Measurements from ENCODE around the gene NDRG2. TPM values are rescaled to one million over a fixed set of nuclear protein-coding genes. Genes with fewer than 3 reads are reported as not detected.
A peak's percentile ranks its signal among the peaks of the same experiment; 100 is the strongest.

Gene NDRG2
- total and polyA plus RNA-seq, 9 of the 15 experiments (the other 6 are each of a cell fraction or from before 2014, with no cell fraction given) = 10.1 to 105 (median 41.0) TPM

DNA sequence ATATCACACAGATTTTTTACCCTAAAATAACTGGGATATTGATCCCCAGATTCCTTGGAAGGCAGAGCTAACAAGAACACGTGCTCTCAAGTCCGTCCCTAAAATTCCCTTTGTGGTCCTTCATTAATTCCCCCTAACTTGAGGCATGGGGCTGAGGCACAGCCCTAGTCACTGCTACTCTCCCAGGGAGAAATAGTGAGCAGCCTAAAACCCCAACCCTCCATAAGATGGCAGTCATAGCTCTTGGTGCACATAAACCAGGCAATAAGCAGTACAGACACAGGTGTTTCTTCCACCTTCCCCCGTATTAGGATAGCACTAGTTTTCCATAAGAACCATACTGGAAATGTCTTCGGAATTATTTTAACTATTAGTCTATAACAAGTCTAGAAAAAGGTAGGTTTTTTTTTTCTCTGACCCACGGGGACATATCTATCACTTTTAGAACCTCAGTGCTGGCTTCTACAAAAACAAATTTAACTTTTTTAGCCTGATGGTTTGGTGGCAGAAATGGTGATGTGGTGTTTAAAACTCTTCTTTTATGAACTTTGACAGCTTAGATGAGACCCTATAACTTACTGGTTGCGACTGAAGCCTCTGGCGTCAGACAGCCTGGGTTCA, 42.1 kb upstream of the NDRG2 start:
- in situ Hi-C loops (cut with MboI) (no loop called here), intact Hi-C loops (cut with micrococcal nuclease) (loop anchor here (1.0 kb wide), 1 partner anchor 53 kb away; no protein-coding TSS in a partner anchor)
- H3K27ac ChIP-seq (ENCODE audit: extremely low read depth, low read depth, low read length) = no peak overlapping the region
- no peak overlapping the region for H3K9ac ChIP-seq (ENCODE audit: insufficient read depth in 1 of 2, low read depth in 2 of 2, low read length in 2 of 2)
- DNase-seq (ENCODE audit: extremely low read depth in 1 of 4, low spot score in 3 of 4) (peak in 2 of 4 experiments; percentile 29 to 30), ATAC-seq (peak; percentile 43; the same call in 2 of the 3 replicates), FAIRE-seq (no peak)
- no peaks in the 10 kb centered on the region for H3K27me3 ChIP-seq (ENCODE audit: control insufficient read depth in 2 of 2, insufficient read depth in 2 of 2, low read length in 2 of 2)
- no peak overlapping the region for H2AFZ ChIP-seq (ENCODE audit: low read depth, low read length)
- ChIA-PET CTCF (ENCODE audit: low intra/inter-chr PET ratio) (interaction anchor here (0.6 to 4.6 kb wide), 3 partner anchors 8 to 48 kb away, joined by 3 to 54 read pairs (median 5); no protein-coding TSS in a partner anchor), POLR2A (interaction anchor here (1.1 to 1.4 kb wide), 2 partner anchors 26 to 38 kb away, joined by 3 to 5 read pairs; no protein-coding TSS in a partner anchor)
- no peaks in the 10 kb centered on the region for H3K36me3 ChIP-seq (ENCODE audit: control insufficient read depth, insufficient read depth, low read length)
- H3K79me2 ChIP-seq (ENCODE audit: control insufficient read depth, insufficient read depth, low read length) = no peaks in the 10 kb centered on the region; the same call in 2 of the 3 replicates
- no TSS peak for BruUV-seq (replicated peaks)
- H3K4me2 ChIP-seq (ENCODE audit: insufficient read depth, low read length) = no peak overlapping the region
- H3K4me3 ChIP-seq = no peak overlapping the region
- H4K20me1 ChIP-seq (replicated peaks; ENCODE audit: control insufficient read depth, insufficient read depth, low read length) = no peaks in the 10 kb centered on the region
- no peaks in the 10 kb centered on the region for H3K9me3 ChIP-seq (replicated peaks; ENCODE audit: control insufficient read depth, insufficient read depth, low read depth, low read length)
- 11% methylated on average over 7 of the region's 7 CpGs for WGBS (ENCODE audit: insufficient coverage, low coverage, missing lambda C conversion rate)
- peaks cover 2 to 34% of the 10 kb centered on the region in 2 experiments; a peak in 3 of 5 replicates for H3K4me1 ChIP-seq (replicated peaks in 1 of 2; ENCODE audit: control insufficient read depth in 2 of 2, insufficient read depth in 2 of 2, low read length in 2 of 2)
- no peaks in the 10 kb centered on the region for H3K9me1 ChIP-seq (ENCODE audit: control insufficient read depth, insufficient read depth, low read length)
- TF ChIP-seq ZNF24 (IDR thresholded peaks at IDR 0.05) (peak; percentile 41; the same call in 1 of the 2 replicates), FOSL1 (tag; conservative IDR thresholded peaks at IDR 0.05) (no peak), RAD21 (CRISPR knock-in tag; conservative IDR thresholded peaks at IDR 0.05 in 1 of 2, IDR thresholded peaks at IDR 0.05 in 1 of 2) (peak in 1 of 2 experiments; percentile 51; a peak in 2 of 4 replicates), ATF6 (CRISPR knock-in tag; IDR thresholded peaks at IDR 0.05) (no peak)
- TF ChIP-seq, protein P1, sequence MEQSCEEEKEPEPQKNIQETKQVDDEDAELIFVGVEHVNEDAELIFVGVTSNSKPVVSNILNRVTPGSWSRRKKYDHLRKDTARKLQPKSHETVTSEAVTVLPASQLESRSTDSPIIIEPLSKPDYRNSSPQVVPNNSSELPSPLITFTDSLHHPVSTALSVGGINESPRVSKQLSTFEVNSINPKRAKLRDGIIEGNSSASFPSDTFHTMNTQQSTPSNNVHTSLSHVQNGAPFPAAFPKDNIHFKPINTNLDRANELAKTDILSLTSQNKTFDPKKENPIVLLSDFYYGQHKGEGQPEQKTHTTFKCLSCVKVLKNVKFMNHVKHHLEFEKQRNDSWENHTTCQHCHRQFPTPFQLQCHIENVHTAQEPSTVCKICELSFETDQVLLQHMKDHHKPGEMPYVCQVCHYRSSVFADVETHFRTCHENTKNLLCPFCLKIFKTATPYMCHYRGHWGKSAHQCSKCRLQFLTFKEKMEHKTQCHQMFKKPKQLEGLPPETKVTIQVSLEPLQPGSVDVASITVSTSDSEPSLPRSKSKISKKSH (CRISPR knock-in tag; IDR thresholded peaks at IDR 0.05) = no peak
- TF ChIP-seq, protein P2, sequence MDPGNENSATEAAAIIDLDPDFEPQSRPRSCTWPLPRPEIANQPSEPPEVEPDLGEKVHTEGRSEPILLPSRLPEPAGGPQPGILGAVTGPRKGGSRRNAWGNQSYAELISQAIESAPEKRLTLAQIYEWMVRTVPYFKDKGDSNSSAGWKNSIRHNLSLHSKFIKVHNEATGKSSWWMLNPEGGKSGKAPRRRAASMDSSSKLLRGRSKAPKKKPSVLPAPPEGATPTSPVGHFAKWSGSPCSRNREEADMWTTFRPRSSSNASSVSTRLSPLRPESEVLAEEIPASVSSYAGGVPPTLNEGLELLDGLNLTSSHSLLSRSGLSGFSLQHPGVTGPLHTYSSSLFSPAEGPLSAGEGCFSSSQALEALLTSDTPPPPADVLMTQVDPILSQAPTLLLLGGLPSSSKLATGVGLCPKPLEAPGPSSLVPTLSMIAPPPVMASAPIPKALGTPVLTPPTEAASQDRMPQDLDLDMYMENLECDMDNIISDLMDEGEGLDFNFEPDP (CRISPR knock-in tag; IDR thresholded peaks at IDR 0.05) = no peak

All from K562 (cell line).